CD4-positive, alpha-beta T cell treated with Interleukin-15 for 1 hour (primary cell): ENCODE measurements around the gene TMA7B.

Experiments used
- DNase-seq: peaks from one replicate; pipeline ENCODE4 v3.0.0-alpha.2; 2020

The TMA7B gene

GRCh38 chr22:40004836-40005235, 44.6 kb downstream of the TMA7B start:
- no peak for DNase-seq

DNA sequence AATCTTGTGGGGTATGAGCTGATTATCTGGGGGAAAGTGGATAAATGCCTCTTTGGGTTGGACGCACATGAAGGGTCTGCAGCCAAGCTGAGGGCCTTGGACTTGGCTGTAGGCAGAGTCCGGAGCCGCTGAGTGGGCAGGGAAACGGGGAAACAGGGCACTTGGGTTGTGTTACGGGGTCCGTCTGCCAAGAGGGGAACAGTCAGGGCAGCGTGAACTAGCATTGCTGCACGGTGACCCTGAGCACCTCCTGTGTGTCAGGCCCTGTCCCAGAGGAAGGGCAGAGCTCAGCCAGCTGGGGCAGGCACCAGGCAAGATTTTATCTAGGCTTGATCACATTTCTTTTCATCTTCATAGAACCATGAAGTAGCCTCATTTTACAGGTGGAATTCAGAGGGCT, 46.4 kb downstream of the TMA7B start:
- DNase-seq, result no peak

DNA sequence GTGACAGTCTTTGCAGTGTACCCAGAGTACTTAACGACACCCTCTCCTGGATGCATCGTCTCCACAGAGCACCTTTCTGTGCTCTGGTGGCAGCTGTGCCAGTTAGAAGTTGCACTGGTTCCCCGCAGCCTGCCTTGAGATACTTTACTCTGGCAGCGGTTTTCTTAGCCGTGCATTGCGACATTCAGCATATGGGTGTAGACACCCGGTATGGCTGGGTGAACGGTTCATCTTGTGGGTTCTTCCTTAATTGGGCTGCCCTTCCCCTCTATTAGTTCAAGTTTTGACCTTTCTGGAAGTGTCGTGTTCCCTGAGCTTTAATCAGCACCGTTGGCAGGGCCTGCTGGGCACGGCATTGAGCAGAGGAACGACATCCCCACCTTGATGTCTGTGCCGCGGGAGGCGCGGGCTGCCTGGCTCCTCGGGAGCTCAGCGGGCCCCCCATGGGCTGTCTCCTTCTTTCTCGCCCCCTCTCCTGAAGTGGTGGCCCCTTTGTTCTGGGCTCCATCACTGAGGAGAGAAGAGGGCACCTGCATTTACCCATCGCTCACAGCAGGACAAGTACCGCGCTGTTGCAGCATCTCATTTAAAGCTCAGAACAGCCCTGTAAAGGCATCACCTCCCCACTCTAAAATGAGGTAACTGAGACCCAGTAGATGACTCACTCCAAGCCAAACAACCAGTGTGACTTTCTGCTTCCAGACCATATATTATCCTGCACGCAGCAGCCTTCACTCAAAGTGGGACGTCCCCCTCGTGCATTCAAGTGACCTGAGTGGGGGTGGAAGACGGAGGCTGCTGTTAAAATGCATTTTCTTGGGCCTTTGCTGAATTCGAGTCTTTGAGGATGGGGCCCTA, 47.9 kb downstream of the TMA7B start:
- peak; percentile 60 for DNase-seq

GRCh38 chr22:40008726-40009291, 48.6 kb downstream of the TMA7B start:
- no peak for DNase-seq

- DNase-seq, result no peak
These were observed 49.1 kb downstream of the TMA7B start for GRCh38 chr22:40009292-40009774.

GRCh38 chr22:40009951-40010671, 49.9 kb downstream of the TMA7B start:
- DNase-seq, result peak; percentile 33

DNA sequence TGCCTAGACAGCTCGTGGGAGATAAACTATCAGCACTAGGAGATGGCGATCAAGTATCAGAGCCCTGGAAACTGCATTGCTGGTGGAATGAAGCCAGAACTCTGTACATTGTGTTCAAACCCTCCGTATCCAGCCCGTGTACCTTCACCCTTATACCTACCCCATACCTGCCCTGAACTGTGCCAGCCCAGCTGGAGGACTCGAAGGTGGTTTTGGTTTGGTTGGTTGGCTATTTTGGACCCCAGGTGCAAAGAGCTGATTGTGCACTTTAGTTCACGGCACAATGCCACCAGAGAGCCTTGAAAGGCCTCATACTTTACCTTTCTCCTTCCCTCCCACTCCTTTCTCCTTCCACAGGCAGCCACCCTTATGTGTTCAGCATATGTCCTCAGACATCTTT, 50.5 kb downstream of the TMA7B start:
- DNase-seq, result no peak
